HS-5 (cell line): Measurements from ENCODE around the gene RAPGEF4.
A peak's percentile ranks its signal among the peaks of the same experiment; 100 is the strongest.
"Not testable (repeated sequence)": the region's sequence is repeated elsewhere in the genome, so short reads cannot be mapped to it uniquely, and the experiment has no call there.

ENCODE experiments used
- DNase-seq: peaks from one replicate; pipeline ENCODE4 v3.0.0-alpha.2; 2012; ENCODE audit warnings: low read depth

Gene RAPGEF4

DNA sequence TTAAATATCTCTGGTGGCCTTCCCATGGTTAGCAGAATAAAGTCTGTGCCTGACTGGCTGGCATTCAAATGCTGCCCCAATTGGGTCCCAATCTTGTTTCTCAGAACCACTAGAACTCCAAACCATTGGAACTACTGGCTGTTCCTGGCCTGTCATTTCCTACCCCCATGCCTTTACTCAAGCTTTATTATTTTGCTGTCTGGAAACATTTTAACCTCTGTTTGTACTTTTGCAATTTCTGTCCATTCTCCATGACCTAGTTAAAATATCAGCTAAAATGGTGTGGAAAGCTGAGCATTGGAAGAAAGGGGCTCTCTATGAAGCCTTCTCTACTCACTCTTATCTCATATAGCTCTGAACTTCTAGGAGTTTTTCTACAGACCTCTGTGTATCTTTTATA lies 38.7 kb downstream of the RAPGEF4 start:
- no peak for DNase-seq

GRCh38 chr2:172775319-172775718 lies 39.7 kb downstream of the RAPGEF4 start:
- no peak for DNase-seq

GRCh38 chr2:172777431-172777830 lies 41.8 kb downstream of the RAPGEF4 start:
- DNase-seq = no peak

- DNase-seq = no peak
Observed at GRCh38 chr2:172782506-172783164, 47.0 kb downstream of the RAPGEF4 start.

GRCh38 chr2:172783165-172783898 lies 47.7 kb downstream of the RAPGEF4 start:
- peak; percentile 98 for DNase-seq

GRCh38 chr2:172788871-172789270 lies 53.2 kb downstream of the RAPGEF4 start:
- no peak for DNase-seq

GRCh38 chr2:172790404-172790803 lies 54.8 kb downstream of the RAPGEF4 start:
- no peak for DNase-seq

DNA sequence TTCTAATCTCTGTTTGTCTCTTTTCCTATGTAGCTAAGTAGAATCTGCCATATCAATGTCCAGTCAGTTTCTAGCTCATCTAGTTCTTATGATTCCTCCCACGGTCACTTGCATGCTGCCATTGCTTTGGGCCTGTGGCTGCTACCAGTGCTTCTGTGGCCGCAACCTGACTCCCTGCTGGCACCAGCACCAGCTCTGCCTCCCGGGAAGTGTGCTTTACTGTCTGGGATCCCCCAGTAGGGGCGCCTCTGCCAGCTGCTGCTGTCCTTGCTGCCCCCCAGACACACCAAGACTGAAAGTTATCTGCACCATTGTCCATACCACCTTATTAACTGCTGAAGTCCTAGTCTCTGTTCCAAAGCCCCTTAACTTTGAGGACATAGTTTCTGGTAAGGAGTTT lies 56.3 kb downstream of the RAPGEF4 start:
- no peak for DNase-seq

DNA sequence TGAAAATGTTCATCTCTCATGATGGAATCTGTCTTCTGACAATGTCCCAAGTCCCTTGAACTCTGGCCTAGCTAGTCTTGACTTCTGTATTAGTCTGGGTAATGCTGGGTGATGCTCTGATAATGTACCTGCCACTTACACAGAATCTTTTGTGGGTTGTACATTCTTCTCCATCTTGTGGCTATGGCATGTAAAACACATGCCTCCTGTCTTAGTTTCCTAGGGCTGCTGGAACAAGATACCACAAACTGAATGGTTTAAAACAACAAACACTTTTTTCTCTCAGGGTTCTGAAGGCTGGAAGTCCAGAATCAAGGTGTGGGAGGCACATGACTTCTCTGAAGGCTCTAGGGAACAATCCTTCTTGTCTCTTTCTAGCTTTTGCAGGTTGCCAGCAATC lies 57.1 kb downstream of the RAPGEF4 start:
- no peak for DNase-seq

- not testable (repeated sequence) for DNase-seq
Observed at GRCh38 chr2:172803308-172803707, 67.7 kb downstream of the RAPGEF4 start.

GRCh38 chr2:172804423-172804822 lies 68.8 kb downstream of the RAPGEF4 start:
- no peak for DNase-seq

DNA sequence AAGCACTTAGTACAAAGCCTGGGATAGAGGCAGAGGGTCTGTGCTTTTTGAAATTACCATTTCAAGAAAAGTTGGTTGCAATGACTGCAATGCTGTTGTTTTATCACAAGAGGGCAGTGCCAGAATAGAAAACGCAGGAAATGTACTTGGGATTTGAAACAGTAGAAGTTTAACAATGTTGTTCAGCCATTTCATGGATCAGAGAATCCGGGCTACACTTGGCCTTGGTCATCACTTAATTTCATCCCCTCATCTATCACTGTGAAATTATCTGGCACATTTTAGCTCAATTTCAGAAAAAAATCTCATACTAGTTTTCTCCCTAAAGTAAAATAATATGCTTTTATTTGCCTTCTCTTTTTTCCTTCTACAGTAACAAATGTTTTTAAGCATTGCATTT lies 70.8 kb downstream of the RAPGEF4 start:
- DNase-seq = no peak

DNA sequence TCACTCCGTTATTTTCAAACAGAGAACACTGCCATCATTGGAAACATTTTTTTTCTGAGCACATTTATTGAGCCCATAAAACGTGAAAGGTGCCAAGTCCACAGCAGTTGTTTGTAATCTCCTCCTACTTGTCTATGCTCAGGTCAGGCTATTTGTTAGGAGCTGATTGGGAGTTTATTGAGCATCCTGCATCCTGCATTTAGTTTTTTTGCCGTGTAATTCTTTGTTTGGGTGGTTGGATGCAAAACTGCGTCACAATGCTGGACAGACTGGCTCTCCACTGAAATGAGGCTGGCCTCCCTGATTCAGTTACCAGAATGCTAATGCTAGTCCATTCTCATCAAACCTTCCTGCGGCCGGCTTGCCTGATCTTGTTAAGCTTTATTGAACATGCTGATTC lies 71.4 kb downstream of the RAPGEF4 start:
- no peak for DNase-seq

GRCh38 chr2:172808156-172808555 lies 72.5 kb downstream of the RAPGEF4 start:
- no peak for DNase-seq

- DNase-seq = no peak
Observed at GRCh38 chr2:172811027-172811426, 75.4 kb downstream of the RAPGEF4 start.

GRCh38 chr2:172812158-172812744 lies 76.6 kb downstream of the RAPGEF4 start:
- DNase-seq = no peak

DNA sequence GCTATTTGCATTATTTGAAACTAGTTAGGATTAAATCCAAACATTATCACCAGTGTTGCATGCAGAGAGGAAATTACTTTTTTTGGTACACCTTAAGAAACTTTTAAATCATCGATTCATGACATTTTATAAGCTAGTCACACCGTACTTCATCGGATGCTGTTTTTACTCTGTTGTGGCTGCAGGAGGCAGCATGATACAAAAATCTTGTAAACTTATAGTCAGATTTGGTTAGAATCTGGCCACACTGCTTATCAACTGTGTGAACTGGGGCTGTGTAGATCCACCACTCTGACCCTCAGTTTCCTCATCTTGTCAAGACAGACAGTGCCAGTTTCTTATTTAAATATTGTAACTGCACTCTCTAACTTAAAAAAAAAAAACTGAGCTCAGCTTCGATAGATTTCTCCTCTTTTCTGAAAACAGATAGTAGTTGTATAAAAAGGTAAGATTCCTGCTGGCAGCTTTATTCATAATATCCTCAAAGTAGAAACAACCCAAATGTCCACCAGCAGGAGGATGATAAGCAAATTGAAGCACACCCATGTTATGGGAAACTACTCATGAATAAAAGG lies 77.8 kb downstream of the RAPGEF4 start:
- DNase-seq = no peak

- DNase-seq = no peak
Observed at GRCh38 chr2:172817411-172817810, 81.8 kb downstream of the RAPGEF4 start.

- DNase-seq = no peak
Observed at GRCh38 chr2:172819943-172820342, 84.3 kb downstream of the RAPGEF4 start.

DNA sequence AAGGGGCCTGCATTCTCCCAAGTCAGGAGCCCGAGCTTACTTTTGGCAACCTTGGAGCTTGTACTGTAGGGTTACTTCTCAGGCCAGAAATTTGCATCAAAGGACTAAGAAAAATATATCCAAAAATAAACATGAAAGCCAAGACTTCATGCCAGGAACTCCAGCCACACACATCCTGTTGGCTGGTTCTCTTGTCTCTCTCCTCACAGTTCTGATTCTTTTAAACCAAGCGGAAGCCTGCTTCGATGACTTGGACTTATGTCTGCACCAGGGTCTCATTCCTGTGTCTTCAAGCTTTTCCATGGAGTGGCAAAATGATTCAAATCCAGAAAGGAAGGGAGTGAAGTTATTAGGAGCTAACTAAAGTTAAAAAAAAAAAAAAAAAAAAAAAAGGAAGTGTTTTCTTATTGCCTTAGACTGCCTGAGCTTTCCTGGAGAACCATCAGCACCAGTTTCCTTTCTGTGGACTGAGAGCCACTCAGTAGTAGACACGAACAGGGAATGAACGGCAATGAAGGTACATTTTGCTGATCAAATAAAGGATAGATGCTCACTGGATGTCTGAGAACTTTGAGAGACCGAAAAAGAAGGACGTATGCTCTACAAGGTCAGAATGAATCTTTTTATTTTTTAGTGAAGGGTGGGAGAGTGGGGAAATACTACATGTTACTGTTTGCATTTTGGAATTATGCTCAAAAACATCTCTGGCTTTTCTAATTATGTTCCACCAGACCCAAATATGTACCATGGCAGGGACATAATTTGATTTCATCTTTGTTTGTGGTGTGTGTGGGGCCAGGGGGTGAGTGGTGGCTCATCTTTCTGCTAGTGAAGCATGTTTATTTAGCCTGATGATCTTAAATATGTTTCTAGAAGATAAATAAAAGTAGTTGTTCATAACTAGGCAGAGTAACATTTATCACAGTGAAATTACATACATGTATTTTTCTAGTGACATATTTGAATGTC lies 86.0 kb downstream of the RAPGEF4 start:
- no peak for DNase-seq

- DNase-seq = no peak
Observed at GRCh38 chr2:172822585-172822984, 86.9 kb downstream of the RAPGEF4 start.
